ENCODE data around the gene NIPBL. TPM values are rescaled to one million over a fixed set of nuclear protein-coding genes. Genes with fewer than 3 reads are reported as not detected.

NIPBL gene
- total RNA-seq, 1 experiment from 2014 or later: 69.5 TPM

GRCh38 chr5:36934740-36935356 is 58.3 kb downstream of the NIPBL start:
- H3K27ac ChIP-seq (ENCODE audit: low read depth, low read length, poor library complexity, severe bottlenecking): no peak overlapping the region
- DNase-seq (ENCODE audit: low spot score): no peak
- intact Hi-C loops (cut with micrococcal nuclease; ENCODE audit: unreplicated experiment): no loop called here
- no TSS peak for BruUV-seq (replicated peaks)
- no peak overlapping the region for H3K4me3 ChIP-seq (ENCODE audit: low read depth, low read length, poor library complexity, severe bottlenecking)
- no peak for TF ChIP-seq CTCF (conservative IDR thresholded peaks at IDR 0.05; ENCODE audit: low read depth, low read length)
- TF ChIP-seq EZH2 (IDR thresholded peaks at IDR 0.05; ENCODE audit: borderline replicate concordance, low read depth, low read length, poor library complexity, severe bottlenecking): no peak
- no peaks in the 10 kb centered on the region for H3K9me3 ChIP-seq (ENCODE audit: low read depth, low read length, poor library complexity, severe bottlenecking)
- no peaks in the 10 kb centered on the region for H3K36me3 ChIP-seq (ENCODE audit: insufficient read depth, low read length, poor library complexity, severe bottlenecking)
- ChIA-PET POLR2A (ENCODE audit: low non-redundant PET) (no interaction called here), CTCF (no interaction called here)
- H3K27me3 ChIP-seq (replicated peaks; ENCODE audit: insufficient read depth, low read depth, low read length, poor library complexity): no peaks in the 10 kb centered on the region
- H3K4me1 ChIP-seq (ENCODE audit: insufficient read depth, low read length, poor library complexity, severe bottlenecking): peaks cover 5% of the 10 kb centered on the region

GRCh38 chr5:36935805-36936204 is 59.2 kb downstream of the NIPBL start:
- Histone ChIP-seq H3K27me3 (replicated peaks; ENCODE audit: insufficient read depth, low read depth, low read length, poor library complexity) (no peaks in the 10 kb centered on the region), H3K36me3 (ENCODE audit: insufficient read depth, low read length, poor library complexity, severe bottlenecking) (no peaks in the 10 kb centered on the region), H3K4me3 (ENCODE audit: low read depth, low read length, poor library complexity, severe bottlenecking) (no peak overlapping the region), H3K4me1 (ENCODE audit: insufficient read depth, low read length, poor library complexity, severe bottlenecking) (peaks cover 5% of the 10 kb centered on the region), H3K9me3 (ENCODE audit: low read depth, low read length, poor library complexity, severe bottlenecking) (no peaks in the 10 kb centered on the region), H3K27ac (ENCODE audit: low read depth, low read length, poor library complexity, severe bottlenecking) (no peak overlapping the region)
- TF ChIP-seq CTCF (conservative IDR thresholded peaks at IDR 0.05; ENCODE audit: low read depth, low read length) (no peak), EZH2 (IDR thresholded peaks at IDR 0.05; ENCODE audit: borderline replicate concordance, low read depth, low read length, poor library complexity, severe bottlenecking) (no peak)
- POLR2A ChIA-PET (ENCODE audit: low non-redundant PET): no interaction called here
- DNase-seq (ENCODE audit: low spot score): no peak
- BruUV-seq (replicated peaks): no TSS peak
- CTCF ChIA-PET: no interaction called here
- intact Hi-C loops (cut with micrococcal nuclease; ENCODE audit: unreplicated experiment): no loop called here

- no peak overlapping the region for H3K4me3 ChIP-seq (ENCODE audit: low read depth, low read length, poor library complexity, severe bottlenecking)
- H3K27ac ChIP-seq (ENCODE audit: low read depth, low read length, poor library complexity, severe bottlenecking): no peak overlapping the region
- CTCF ChIA-PET: no interaction called here
- no peaks in the 10 kb centered on the region for H3K36me3 ChIP-seq (ENCODE audit: insufficient read depth, low read length, poor library complexity, severe bottlenecking)
- no peak for TF ChIP-seq CTCF (conservative IDR thresholded peaks at IDR 0.05; ENCODE audit: low read depth, low read length)
- TF ChIP-seq EZH2 (IDR thresholded peaks at IDR 0.05; ENCODE audit: borderline replicate concordance, low read depth, low read length, poor library complexity, severe bottlenecking): no peak
- BruUV-seq (replicated peaks): no TSS peak
- no peak for DNase-seq (ENCODE audit: low spot score)
- no peaks in the 10 kb centered on the region for H3K9me3 ChIP-seq (ENCODE audit: low read depth, low read length, poor library complexity, severe bottlenecking)
- intact Hi-C loops (cut with micrococcal nuclease; ENCODE audit: unreplicated experiment): no loop called here
- H3K27me3 ChIP-seq (replicated peaks; ENCODE audit: insufficient read depth, low read depth, low read length, poor library complexity): no peaks in the 10 kb centered on the region
- H3K4me1 ChIP-seq (ENCODE audit: insufficient read depth, low read length, poor library complexity, severe bottlenecking): peaks cover 5% of the 10 kb centered on the region
- POLR2A ChIA-PET (ENCODE audit: low non-redundant PET): no interaction called here
These were observed 59.7 kb downstream of the NIPBL start for GRCh38 chr5:36936309-36936708.
